HG02885 (cell line): ENCODE results near the gene CXCL5.
"Not testable (repeated sequence)": the region's sequence is repeated elsewhere in the genome, so short reads cannot be mapped to it uniquely, and the experiment has no call there.

Experiments used
- ATAC-seq: cut with Tn5 transposase; IDR thresholded peaks from one replicate; pipeline ENCODE4 v1.9.1; 2021; ENCODE audit warnings: mild to moderate bottlenecking; ENCODE audit not compliant: unreplicated experiment, poor library complexity

CXCL5 gene

GRCh38 chr4:74016068-74016467 lies 17.6 kb upstream of the CXCL5 start:
- ATAC-seq = no peak

- no peak for ATAC-seq
Observed at GRCh38 chr4:74015126-74015780, 16.8 kb upstream of the CXCL5 start.

- no peak for ATAC-seq
Observed at GRCh38 chr4:74014332-74014731, 15.9 kb upstream of the CXCL5 start.

GRCh38 chr4:74013264-74013663 lies 14.8 kb upstream of the CXCL5 start:
- no peak for ATAC-seq

GRCh38 chr4:74012130-74012529 lies 13.7 kb upstream of the CXCL5 start:
- ATAC-seq = no peak

- ATAC-seq = no peak
Observed at GRCh38 chr4:74009307-74009706, 10.8 kb upstream of the CXCL5 start.

GRCh38 chr4:74006009-74006476 lies 7.6 kb upstream of the CXCL5 start:
- ATAC-seq = no peak

GRCh38 chr4:74005528-74005927 lies 7.1 kb upstream of the CXCL5 start:
- no peak for ATAC-seq

- no peak for ATAC-seq
Observed at GRCh38 chr4:74004668-74005067, 6.2 kb upstream of the CXCL5 start.

- ATAC-seq = no peak
Observed at GRCh38 chr4:74000301-74000700, 1.8 kb upstream of the CXCL5 start.

GRCh38 chr4:73992050-73992449 lies 6.4 kb downstream of the CXCL5 start:
- no peak for ATAC-seq

- no peak for ATAC-seq
Observed at GRCh38 chr4:73991742-73992000, 6.8 kb downstream of the CXCL5 start.

GRCh38 chr4:73990988-73991741 lies 7.3 kb downstream of the CXCL5 start:
- no peak for ATAC-seq

GRCh38 chr4:73989928-73990327 lies 8.5 kb downstream of the CXCL5 start:
- no peak for ATAC-seq

- no peak for ATAC-seq
Observed at GRCh38 chr4:73989031-73989430, 9.4 kb downstream of the CXCL5 start.

- ATAC-seq = no peak
Observed at GRCh38 chr4:73988061-73988460, 10.4 kb downstream of the CXCL5 start, which contains the start of gene PPBP. Gene PPBP, minus strand, starts transcription at chr4:73988190. Its CDS starts 87 bp downstream, at chr4:73988103.

GRCh38 chr4:73985528-73985852 lies 13.0 kb downstream of the CXCL5 start:
- no peak for ATAC-seq

GRCh38 chr4:73984736-73985527 lies 13.5 kb downstream of the CXCL5 start:
- ATAC-seq = no peak

- not testable (repeated sequence) for ATAC-seq
Observed at GRCh38 chr4:73981175-73981574, 17.3 kb downstream of the CXCL5 start.

GRCh38 chr4:73979407-73979957 lies 19.0 kb downstream of the CXCL5 start:
- ATAC-seq = no peak

- no peak for ATAC-seq
Observed at GRCh38 chr4:73978886-73979285, 19.6 kb downstream of the CXCL5 start.
